H1 (cell line): ENCODE measurements around the gene CENPM. TPM values are rescaled to one million over a fixed set of nuclear protein-coding genes. Genes with fewer than 3 reads are reported as not detected.

Experiments used
- KDM4A ChIP-seq: IDR thresholded peaks from one replicate; pipeline ENCODE4 v1.7.1; 2012; ENCODE audit warnings: low read depth, mild to moderate bottlenecking, moderate library complexity, low read length, inconsistent platforms; ENCODE audit not compliant: severe bottlenecking
- RFX5 ChIP-seq: IDR thresholded peaks from 2 replicates; pipeline ENCODE4 v1.6.1; 2011; ENCODE audit warnings: low read depth, low read length, improper control_type of control experiment, borderline replicate concordance
- polyA plus RNA-seq, 7 experiments: library from polyadenylated mRNA; depleted of rRNA in 3 of 7; stranded (reverse) in 5 of 7; unstranded in 2 of 7; fragments of >200 nt in 5 of 7; fragments of 200-250 nt in 2 of 7; gene quantifications; 1 replicate in 5 of 7; 2 replicates in 1 of 7; 4 replicates in 1 of 7; pipeline versions ENCODE4 v1.2.1 to v1.2.3, GENCODE V29; 2011 to 2013; ENCODE audit warnings: missing spikeins in 2 of 7, mixed read lengths in 2 of 7
- total RNA-seq: library from RNA; stranded (reverse); fragmentation: NEBNext Ultra II Directional; extraction: Animal tissue kit (Norgen Biotek cat#: 25700); gene quantifications from 2 replicates; pipeline ENCODE4 v1.2.1, GENCODE V29; 2021

The CENPM gene
- total and polyA plus RNA-seq, 2 of the 8 experiments (the other 6 are each of a cell fraction or from before 2014, with no cell fraction given): 32.0 to 80.4 TPM

GRCh38 chr22:41976961-41977566, 30.1 kb upstream of the CENPM start (continued):
- peak; percentile 69 for TF ChIP-seq KDM4A
- TF ChIP-seq RFX5: no peak
